Prostate gland (tissue), 2 donors: ENCODE results near the gene TRAK1.

Experiments used
- POLR2A ChIP-seq: fragments of 450-650 bp; IDR thresholded peaks from one replicate; pipeline ENCODE4 v1.6.1; 2016; ENCODE audit warnings: antibody characterized with exemption, mild to moderate bottlenecking
- POLR2AphosphoS5 ChIP-seq: sonication (generic); formaldehyde crosslinking; IDR thresholded peaks from one replicate; pipeline ENCODE4 v1.6.1; 2017; ENCODE audit warnings: antibody characterized with exemption
- TF ChIP-seq, protein P1 (sequence below), 4 experiments: fragments of 200-600 bp in 2 of 4; fragments of 450-650 bp in 2 of 4; sonication (generic) in 2 of 4; IDR thresholded peaks; 1 replicate in 3 of 4; 2 replicates in 1 of 4; pipeline ENCODE4 v1.5.1; 2016 to 2019; ENCODE audit warnings: antibody characterized with exemption in 4 of 4, mild to moderate bottlenecking in 2 of 4, moderate library complexity in 2 of 4

GRCh38 chr3:42096796-42097565 lies 5.8 kb downstream of the TRAK1 start:
- TF ChIP-seq, protein P1, sequence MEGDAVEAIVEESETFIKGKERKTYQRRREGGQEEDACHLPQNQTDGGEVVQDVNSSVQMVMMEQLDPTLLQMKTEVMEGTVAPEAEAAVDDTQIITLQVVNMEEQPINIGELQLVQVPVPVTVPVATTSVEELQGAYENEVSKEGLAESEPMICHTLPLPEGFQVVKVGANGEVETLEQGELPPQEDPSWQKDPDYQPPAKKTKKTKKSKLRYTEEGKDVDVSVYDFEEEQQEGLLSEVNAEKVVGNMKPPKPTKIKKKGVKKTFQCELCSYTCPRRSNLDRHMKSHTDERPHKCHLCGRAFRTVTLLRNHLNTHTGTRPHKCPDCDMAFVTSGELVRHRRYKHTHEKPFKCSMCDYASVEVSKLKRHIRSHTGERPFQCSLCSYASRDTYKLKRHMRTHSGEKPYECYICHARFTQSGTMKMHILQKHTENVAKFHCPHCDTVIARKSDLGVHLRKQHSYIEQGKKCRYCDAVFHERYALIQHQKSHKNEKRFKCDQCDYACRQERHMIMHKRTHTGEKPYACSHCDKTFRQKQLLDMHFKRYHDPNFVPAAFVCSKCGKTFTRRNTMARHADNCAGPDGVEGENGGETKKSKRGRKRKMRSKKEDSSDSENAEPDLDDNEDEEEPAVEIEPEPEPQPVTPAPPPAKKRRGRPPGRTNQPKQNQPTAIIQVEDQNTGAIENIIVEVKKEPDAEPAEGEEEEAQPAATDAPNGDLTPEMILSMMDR (IDR thresholded peaks at IDR 0.05) = no peak
- TF ChIP-seq POLR2A = no peak
- TF ChIP-seq POLR2AphosphoS5 = no peak
